Hepatic stellate cell (primary cell): ENCODE measurements around the gene TMEM253.

ENCODE experiments used
- DNase-seq: peaks from one replicate; pipeline ENCODE4 v3.0.0; 2011; ENCODE audit warnings: low spot score

The TMEM253 gene

DNA sequence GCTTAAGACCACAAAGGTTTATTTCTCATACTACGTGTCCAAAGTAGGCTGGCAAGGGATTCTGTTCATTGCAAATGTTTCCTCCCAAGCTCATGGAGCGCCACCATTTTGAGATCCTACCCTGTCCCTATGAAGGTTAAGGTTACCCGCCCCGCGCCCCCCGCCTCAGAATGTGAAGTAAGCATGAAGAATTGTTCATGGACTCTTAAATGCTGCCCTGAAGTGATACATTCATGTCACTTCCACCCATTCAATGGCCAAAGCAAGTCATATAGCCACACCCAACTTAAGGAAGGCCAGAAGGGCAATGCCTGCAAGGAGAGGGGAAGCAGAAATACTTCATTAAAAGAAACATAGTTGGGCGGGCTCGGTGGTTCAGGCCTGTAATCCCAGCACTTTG is 4.2 kb downstream of the TMEM253 start:
- DNase-seq: no peak

DNA sequence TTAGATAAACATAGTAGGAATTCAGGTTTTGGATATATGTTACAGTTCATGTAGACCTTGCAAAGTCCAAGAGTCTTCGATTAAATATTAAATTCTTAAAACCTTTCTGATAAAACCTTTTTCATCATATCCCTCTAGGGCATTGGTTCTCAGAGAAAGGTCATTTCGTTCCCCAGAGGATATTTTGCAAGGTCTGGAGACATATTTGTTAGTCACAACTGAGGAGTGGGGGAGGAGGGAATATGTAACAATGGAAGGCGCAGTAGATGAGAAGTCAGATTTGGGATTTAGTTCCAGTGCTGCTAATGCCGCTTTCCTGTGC is 5.3 kb downstream of the TMEM253 start:
- no peak for DNase-seq

DNA sequence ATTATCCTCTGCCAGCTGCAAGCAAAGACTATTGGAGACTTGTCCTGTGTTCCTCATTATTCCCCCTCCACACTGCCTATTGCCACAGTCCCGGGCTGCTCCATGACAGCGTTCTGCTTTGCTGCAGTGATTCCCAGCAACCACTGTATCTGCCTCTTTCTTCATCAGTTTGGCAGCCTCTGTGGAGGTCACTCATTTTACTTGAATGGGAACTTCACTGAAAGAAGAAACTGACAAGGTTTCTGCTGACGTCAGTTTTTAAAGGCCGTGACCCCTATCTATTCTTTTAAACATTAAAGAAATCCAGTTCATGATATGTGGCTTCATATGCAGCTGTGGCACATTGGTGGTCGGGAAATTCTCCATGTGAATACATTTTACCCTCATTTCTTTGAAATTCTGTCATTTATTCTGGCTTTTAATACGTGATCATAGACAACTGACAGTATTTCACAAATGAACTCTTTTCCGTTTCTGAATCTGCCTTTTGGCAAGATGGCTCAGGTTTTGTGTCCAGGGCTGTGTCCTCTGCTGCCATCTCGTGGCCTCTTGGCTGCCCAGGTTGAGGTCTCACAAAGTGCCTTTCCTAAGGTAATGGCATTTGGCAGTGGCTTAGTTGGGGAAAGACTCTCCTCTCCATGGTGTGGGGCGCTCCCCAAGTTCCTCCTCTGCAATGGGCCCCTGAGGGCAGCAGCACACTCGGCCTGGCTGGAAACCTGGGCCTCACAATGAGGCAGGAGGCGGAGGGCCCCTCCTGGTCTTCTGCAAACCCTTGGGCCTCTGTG is 5.8 kb downstream of the TMEM253 start:
- DNase-seq: peak; percentile 67

DNA sequence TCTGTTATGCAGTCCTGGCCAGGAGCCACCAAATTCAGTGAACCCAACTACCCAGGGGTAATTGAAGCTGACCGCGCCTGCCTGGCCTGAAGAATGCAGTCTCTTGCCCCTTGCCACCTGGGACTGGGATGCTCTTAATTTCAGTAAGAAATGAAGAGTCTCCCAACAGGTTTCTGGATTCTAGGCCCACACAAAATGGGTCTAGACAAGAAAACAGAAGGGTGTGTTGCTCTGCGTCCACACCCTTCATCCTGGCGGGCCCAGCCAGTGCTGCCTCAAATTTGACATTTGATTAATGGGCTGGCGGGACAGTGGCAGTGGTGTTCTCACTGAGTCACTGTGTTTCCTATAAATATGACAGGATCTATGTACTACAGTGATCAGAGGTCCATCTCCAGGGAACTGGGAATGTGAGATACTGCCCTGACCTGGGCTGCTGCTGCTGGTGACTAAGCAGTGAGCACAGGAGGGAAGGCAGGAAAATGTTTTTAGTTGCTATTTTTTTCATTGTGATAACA is 6.5 kb downstream of the TMEM253 start:
- no peak for DNase-seq

DNA sequence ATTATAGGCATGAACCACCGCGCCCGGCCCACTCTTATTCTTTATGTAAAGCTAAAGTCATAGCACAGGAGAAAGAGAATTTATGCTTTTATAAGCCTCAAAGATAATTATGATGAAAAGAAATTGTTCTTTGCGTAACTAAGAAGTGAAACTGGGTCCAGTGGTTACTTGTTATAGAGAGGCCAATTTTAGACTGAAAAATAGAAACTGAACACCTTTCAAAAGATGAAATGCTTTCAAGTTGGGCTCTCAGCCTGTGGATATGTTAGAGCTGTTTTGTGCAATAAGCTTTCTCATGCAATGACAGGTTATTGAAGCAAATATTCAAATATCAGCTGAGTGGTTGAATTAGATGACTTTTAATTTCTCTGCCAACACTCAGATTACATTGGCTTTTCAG is 7.9 kb downstream of the TMEM253 start:
- no peak for DNase-seq

DNA sequence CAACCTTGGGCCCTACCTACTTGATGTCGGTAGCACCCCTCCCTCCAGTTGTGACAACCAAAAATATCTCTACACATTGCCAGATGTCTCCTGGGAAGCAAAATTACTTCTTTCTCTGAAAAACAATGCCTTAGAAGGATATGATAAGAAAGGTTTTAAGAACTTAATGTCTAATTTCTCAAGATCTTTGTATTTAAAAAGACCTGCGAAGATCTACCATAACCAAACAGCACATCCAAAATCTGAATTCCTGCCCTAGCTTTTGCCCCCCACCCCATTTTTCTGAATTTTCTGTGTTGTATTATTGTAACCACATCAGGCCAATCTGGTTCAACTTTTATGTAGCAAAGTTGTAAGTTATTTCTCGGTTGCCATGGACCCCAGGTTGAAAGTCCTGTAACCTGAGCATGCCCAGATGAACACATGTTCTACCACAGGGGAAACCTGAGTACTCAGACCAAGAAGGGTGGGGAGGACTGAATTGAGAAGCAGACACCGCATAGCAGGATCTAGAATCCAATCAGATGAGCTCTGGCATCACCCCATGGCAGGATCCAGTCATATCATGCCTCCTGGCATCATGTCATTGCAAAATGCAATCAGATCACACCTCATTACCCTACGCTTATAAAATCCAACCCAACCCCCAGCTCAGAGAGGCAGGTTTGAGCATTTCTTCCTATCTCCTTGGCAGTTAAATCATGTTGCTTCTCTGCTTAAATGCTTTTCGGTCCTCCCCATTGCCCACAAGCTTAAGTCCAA is 8.7 kb downstream of the TMEM253 start:
- DNase-seq: no peak

DNA sequence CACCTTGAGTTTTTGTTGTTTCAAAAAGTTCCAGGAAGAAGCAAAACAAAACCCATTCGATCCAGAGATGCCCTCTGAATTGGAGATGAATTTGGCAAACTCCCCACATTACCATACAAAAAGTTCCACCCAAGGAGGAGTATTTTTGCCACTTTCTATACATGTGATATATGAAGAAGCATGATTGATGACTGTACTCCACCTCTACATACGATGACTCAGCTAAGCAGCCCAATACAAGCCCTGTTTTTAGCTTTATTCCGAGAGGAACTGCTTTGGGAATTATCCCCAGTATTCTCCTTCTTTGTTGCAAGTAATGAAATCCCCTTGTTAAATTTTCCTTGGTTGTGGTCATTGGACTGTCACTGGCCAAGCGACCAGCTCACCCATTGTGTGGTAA is 11.4 kb downstream of the TMEM253 start:
- no peak for DNase-seq

DNA sequence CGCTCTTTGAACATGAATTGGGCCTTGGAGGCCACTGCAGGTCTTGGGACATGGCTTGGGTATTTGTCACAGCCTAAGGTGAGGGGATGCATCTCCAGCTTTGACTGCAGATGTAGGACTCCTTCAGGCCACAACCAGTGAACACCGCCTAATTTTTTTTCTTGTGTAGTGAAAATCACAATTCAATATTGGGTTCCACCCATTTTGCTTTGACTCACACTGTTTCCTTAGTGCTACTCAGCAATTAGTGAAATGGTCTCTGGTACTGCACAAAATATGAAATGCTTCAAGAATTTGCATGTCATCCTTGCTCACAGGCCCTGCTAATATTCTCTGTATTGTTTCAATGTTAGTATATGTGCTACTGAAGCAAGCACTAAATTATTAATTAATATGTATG is 12.5 kb downstream of the TMEM253 start:
- DNase-seq: no peak

DNA sequence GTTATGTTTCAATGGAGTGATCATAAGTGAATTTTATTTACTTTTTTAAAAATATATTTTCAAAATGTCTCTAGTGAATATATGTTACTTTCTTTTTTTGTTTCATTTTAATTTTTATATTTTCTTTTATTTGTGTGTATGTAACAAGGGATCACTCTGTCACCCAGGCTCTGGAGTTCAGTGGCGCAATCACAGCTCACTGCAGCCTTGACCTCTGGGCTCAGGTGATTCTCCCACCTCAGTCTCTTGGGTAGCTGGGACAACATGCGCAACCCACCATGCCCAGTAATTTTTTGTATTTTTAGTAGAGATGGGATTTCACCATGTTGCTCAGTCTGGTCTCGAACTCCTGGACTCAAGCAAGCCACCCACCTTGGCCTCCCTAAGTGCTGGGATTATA is 18.1 kb downstream of the TMEM253 start:
- no peak for DNase-seq

DNA sequence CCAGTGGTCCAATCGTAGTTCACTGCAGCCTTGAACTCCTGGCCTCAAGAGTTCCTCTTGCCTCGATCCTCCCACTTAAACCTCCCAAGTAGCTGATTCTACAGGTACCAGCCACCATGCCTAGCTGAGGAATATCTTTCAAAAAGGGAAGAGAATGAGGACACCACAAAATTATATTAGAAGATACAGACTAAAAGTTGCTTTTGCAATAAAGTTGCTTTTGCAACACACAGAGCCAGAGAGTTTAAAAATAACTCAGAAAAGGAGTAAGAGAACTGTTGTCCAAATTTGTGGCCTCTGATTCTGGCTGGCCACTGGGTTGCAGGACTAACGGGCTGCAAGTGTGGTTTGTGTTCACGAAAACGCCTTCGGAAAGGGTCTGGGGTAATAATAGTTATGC is 19.8 kb downstream of the TMEM253 start:
- DNase-seq: no peak

DNA sequence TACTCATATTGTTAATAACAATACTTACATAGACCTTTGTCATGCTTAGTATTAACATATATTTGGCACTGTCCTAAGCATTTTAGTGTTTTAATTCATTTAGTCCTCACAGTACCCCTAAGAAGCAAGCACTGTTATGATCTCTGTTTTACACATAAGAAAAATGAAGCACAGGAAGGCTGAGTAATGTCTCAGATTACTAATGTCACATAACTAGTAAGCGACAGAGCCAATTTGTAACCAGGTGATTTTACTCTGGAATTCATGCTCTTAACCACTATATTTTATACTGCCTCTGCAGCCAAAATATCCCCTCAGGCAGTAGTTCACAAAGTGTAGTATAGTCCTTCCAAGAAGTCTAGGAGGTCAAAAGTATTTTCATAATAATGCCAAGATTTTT is 20.3 kb downstream of the TMEM253 start:
- DNase-seq: no peak

DNA sequence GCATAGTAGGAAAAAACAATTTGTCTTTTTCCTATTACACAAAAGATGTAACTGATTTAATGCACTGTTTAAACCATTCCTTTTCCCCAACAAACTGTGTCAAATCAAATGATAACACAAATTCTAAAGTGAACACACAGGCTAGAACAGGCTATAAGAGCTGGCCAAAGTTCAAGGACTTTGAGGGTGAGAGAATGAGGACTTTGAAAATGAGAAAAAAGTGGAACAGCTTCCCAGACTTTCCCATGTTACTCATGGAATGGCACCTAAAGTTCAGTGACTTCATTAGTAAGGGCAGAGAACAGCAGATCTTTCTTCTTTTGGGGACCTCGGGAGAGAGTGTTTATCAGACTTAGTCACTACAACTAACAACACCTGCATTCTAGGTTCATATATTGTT is 22.6 kb downstream of the TMEM253 start:
- DNase-seq: no peak

DNA sequence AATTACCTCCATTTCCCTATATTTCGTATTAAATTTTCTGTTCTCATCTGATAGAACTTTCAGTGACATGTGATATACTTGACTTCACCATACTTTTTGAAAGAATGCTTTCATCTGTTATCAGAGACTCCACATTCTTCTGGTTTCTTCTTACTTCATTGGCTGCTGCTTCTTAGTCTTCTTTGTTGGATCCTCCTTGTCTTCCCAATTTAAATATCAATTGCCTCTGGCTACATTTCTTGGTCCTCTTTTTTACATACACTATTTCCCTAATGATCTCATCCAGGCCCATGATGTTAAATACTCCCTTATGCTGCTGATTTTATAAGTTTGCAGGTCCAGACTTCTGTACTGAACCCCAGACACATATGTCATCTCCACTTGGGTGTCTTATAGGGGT is 33.0 kb downstream of the TMEM253 start:
- DNase-seq: no peak

DNA sequence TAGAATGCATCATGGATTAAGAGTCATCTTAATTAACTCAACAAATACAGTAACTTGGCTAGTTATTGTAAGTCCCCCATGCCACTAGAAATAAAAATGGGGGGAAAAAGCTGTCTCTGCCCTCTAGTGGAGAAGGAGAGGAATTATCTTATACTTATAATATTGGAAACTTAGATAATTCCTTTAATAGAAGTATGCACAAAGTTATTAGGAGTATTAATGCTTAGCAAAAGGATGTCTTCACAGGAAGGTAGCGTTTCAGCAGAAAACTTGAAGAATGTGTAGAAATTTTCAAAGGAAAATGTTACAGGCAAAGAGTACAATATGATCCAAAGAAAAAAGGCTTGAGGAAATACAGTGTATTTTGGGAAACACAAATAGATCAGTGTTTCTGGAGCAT is 35.2 kb downstream of the TMEM253 start:
- peak; percentile 29 for DNase-seq

DNA sequence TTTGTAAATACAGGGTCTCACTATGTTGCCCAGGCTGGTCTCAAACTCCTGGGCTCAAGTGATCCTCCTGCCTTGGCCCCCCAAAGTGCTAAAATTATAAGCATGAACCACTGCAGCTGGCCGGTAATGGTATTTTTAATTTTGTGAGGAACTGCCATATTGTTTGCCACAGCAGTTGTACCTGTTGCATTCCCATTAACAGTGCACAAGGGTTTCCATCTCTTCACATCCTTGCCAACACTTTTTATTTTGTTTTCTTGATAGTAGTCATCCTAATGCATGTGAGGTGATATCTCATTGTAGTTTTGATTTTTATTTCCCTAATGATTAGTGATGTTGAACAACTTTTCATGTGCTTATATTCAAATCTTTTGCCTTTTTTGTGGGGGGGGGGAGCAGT is 41.5 kb downstream of the TMEM253 start:
- DNase-seq: no peak

DNA sequence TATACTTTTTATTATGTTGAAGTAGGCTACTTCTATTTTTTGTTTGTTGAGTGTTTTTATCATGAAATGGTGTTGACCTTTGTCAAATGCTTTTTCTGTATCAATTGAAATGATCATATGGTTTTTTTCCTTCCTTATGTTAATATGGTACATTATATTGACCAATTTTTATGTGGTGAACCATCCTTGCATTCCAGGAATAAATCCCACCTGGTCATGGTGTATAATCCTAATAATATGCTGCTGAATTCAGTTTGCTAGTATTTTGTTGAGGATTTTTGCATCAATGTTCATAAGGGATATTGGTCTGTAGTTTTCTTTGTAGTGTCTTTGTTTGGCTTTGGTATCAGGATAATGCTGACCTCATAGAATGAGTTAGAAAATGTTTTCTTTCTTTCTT is 44.6 kb downstream of the TMEM253 start:
- DNase-seq: no peak

DNA sequence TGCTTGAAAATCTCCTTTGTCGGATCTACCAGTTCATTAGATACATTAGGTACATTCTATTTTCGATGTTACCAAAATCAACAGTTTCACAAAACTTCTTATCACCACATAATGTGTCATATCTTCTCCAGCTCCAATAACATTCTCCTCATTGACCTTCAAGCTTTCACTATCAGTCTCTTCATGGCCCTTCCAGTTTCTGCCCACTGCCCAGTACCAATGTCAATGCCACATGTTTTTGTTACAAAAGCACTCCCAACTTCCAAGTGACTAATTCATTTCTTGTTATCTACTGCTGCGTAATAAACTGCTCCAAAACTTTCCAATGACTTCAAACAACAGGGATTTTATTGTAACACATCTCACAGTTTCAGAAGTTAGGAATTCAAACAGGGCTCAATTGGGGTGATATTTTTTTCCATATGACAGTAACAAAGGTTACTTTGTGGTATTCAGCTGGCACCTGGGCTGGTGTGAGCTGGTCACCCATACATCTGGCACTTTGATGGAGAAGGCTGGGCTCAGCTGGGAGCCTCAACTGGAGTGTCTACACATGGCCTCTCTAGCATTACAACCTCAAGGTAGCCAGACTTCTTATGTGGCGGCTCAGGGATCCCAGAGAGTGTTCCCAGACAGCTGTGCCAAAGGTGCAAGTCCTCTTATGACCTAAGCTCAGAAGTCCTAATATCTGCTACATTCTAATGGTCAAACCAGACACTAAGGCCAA is 48.9 kb downstream of the TMEM253 start:
- no peak for DNase-seq
